Panc1 (cell line): Measurements from ENCODE around the gene SNRNP35.

Experiments used
- POLR2AphosphoS5 ChIP-seq: IDR thresholded peaks from 2 replicates; pipeline ENCODE4 v1.6.1; 2012; ENCODE audit warnings: mild to moderate bottlenecking, low read depth, low read length, moderate library complexity
- SIN3A ChIP-seq: IDR thresholded peaks from 2 replicates; pipeline ENCODE4 v1.6.1; 2012; ENCODE audit warnings: low read depth, mild to moderate bottlenecking, low read length, moderate library complexity, borderline replicate concordance; ENCODE audit not compliant: insufficient read depth
- TCF7L2 ChIP-seq: IDR thresholded peaks from 2 replicates; pipeline ENCODE4 v1.6.1; 2011; ENCODE audit warnings: mild to moderate bottlenecking, low read depth, low read length, inconsistent platforms
- TF ChIP-seq, protein P1 (sequence below): fragments of 450-650 bp; IDR thresholded peaks from 2 replicates; pipeline ENCODE4 v1.5.1; 2017; ENCODE audit warnings: mild to moderate bottlenecking
- TF ChIP-seq, protein P2 (sequence below), 2 experiments: IDR thresholded peaks; 2 replicates each; pipeline ENCODE4 v1.6.1; 2011 to 2012; ENCODE audit warnings: low read depth in 2 of 2, control low read depth in 1 of 2, low read length in 1 of 2, mild to moderate bottlenecking in 1 of 2, moderate library complexity in 1 of 2; ENCODE audit not compliant: insufficient read depth in 1 of 2

DNA sequence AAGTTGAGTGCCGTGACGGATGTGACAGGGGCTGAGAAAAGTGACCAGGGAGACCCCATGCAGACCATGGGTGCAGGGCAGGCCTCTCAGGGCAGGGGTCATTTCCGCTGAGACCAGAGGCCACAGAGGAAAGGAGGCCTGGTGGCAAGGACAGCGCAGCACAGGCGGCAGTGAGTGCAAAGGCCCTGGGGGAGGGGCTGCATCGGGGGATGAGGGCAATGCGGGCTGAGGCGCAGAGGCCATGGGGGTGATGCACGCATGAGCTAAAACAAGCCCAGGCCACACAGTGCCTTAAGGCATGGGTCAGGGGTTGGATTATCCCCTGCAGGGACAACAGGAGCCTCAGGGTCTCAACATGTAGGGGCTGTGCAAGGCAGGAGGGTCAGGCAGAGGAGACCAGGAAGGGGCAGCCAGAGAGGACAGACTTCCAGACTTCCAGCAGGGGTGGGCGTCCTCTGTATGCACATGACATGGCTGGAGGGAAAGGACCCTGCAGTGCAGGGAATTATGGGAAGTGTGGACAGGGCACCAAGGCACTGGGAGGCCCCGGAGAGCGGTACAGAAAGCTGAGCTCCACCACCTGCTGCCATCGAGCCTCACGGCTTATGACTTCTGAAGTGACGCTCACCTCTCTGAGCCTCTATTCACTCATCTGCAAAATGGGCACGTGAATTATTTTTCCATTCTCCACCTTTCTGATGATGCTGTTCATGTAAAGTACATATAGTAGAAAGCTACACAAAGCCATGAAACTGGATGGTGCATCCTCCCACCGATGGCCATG, 48.3 kb downstream of the SNRNP35 start:
- TF ChIP-seq, protein P1, sequence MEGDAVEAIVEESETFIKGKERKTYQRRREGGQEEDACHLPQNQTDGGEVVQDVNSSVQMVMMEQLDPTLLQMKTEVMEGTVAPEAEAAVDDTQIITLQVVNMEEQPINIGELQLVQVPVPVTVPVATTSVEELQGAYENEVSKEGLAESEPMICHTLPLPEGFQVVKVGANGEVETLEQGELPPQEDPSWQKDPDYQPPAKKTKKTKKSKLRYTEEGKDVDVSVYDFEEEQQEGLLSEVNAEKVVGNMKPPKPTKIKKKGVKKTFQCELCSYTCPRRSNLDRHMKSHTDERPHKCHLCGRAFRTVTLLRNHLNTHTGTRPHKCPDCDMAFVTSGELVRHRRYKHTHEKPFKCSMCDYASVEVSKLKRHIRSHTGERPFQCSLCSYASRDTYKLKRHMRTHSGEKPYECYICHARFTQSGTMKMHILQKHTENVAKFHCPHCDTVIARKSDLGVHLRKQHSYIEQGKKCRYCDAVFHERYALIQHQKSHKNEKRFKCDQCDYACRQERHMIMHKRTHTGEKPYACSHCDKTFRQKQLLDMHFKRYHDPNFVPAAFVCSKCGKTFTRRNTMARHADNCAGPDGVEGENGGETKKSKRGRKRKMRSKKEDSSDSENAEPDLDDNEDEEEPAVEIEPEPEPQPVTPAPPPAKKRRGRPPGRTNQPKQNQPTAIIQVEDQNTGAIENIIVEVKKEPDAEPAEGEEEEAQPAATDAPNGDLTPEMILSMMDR, result no peak
- TF ChIP-seq, protein P2, sequence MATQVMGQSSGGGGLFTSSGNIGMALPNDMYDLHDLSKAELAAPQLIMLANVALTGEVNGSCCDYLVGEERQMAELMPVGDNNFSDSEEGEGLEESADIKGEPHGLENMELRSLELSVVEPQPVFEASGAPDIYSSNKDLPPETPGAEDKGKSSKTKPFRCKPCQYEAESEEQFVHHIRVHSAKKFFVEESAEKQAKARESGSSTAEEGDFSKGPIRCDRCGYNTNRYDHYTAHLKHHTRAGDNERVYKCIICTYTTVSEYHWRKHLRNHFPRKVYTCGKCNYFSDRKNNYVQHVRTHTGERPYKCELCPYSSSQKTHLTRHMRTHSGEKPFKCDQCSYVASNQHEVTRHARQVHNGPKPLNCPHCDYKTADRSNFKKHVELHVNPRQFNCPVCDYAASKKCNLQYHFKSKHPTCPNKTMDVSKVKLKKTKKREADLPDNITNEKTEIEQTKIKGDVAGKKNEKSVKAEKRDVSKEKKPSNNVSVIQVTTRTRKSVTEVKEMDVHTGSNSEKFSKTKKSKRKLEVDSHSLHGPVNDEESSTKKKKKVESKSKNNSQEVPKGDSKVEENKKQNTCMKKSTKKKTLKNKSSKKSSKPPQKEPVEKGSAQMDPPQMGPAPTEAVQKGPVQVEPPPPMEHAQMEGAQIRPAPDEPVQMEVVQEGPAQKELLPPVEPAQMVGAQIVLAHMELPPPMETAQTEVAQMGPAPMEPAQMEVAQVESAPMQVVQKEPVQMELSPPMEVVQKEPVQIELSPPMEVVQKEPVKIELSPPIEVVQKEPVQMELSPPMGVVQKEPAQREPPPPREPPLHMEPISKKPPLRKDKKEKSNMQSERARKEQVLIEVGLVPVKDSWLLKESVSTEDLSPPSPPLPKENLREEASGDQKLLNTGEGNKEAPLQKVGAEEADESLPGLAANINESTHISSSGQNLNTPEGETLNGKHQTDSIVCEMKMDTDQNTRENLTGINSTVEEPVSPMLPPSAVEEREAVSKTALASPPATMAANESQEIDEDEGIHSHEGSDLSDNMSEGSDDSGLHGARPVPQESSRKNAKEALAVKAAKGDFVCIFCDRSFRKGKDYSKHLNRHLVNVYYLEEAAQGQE (IDR thresholded peaks at IDR 0.05; ENCODE audit: insufficient read depth in 1 of 2, low read depth in 2 of 2, low read length in 1 of 2), result no peak
- TF ChIP-seq POLR2AphosphoS5 (no peak), SIN3A (no peak), TCF7L2 (no peak)
